ENCODE results near the gene TC2N. TPM values are rescaled to one million over a fixed set of nuclear protein-coding genes. Genes with fewer than 3 reads are reported as not detected.
"Not testable (repeated sequence)": the region's sequence is repeated elsewhere in the genome, so short reads cannot be mapped to it uniquely, and the experiment has no call there.

TC2N gene
- polyA plus RNA-seq, 12 donors = 1.8 to 26.8 (median 4.8) TPM; not detected in 1

GRCh38 chr14:91754819-91755218 is 112.5 kb downstream of the TC2N start:
- no peak for DNase-seq

- no peak for DNase-seq
Measured at GRCh38 chr14:91754185-91754584, 113.2 kb downstream of the TC2N start.

- DNase-seq = no peak
Measured at GRCh38 chr14:91753501-91754128, 113.7 kb downstream of the TC2N start.

- DNase-seq = no peak
Measured at GRCh38 chr14:91752961-91753360, 114.4 kb downstream of the TC2N start.

GRCh38 chr14:91751719-91752118 is 115.6 kb downstream of the TC2N start:
- no peak for DNase-seq

- no peak for DNase-seq
Measured at GRCh38 chr14:91750634-91751198, 116.6 kb downstream of the TC2N start.

GRCh38 chr14:91749868-91750267 is 117.5 kb downstream of the TC2N start:
- DNase-seq = no peak

- DNase-seq = no peak
Measured at GRCh38 chr14:91748049-91748448, 119.3 kb downstream of the TC2N start.

GRCh38 chr14:91745344-91745743 is 122.0 kb downstream of the TC2N start:
- no peak for DNase-seq

- DNase-seq = no peak
Measured at GRCh38 chr14:91744068-91744480, 123.3 kb downstream of the TC2N start.

- no peak for DNase-seq
Measured at GRCh38 chr14:91743305-91743653, 124.1 kb downstream of the TC2N start.

- DNase-seq = no peak
Measured at GRCh38 chr14:91742621-91743304, 124.6 kb downstream of the TC2N start.

GRCh38 chr14:91739867-91740266 is 127.5 kb downstream of the TC2N start:
- DNase-seq = not testable (repeated sequence)

- no peak for DNase-seq
Measured at GRCh38 chr14:91737619-91738018, 129.7 kb downstream of the TC2N start.

- DNase-seq = no peak
Measured at GRCh38 chr14:91732859-91733477, 134.4 kb downstream of the TC2N start.

- DNase-seq = no peak
Measured at GRCh38 chr14:91732439-91732838, 134.9 kb downstream of the TC2N start.

GRCh38 chr14:91731986-91732385 is 135.3 kb downstream of the TC2N start, which contains the start of gene CATSPERB:
TSS of gene CATSPERB (minus strand) at chr14:91732086. CDS start at chr14:91729479, 2,607 bp downstream.
- no peak for DNase-seq

- DNase-seq = no peak
Measured at GRCh38 chr14:91731018-91731417, 136.3 kb downstream of the TC2N start.

GRCh38 chr14:91729756-91730155 is 137.6 kb downstream of the TC2N start:
- DNase-seq = no peak
